ENCODE results near the gene CDH26. TPM values are rescaled to one million over a fixed set of nuclear protein-coding genes. Genes with fewer than 3 reads are reported as not detected.

CDH26 gene
- total RNA-seq: 1 to 10 TPM in 1 of 4 donors, under 1 TPM in 2, not detected in 1; 0.76 to 2.1 (median 0.77) TPM

DNA sequence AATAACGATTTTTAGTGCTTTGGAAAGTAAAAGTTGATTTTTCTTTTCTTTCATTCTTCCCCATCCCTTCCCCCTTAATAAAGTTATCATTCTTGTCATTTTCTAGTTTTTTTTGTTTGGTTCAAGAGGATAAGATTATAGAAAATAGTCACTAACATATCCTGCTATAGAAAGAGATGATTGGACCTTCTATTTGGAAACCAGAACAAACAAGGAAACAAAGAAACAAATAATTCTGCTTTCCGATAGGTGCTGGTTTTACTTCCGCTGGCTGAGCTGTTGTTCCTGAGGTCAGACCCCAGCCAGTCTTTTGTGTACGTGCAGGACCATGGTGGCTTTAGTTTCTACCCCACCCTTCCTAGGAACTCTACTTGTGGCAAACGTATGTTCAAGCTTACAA lies at the start of gene CDH26:
Gene CDH26 (plus strand): TSS at position 301 of the 400 bp plus-strand sequence. CDS start 304 bp downstream, outside the sequence.
- no peak within 1 kb of the TSS for H3K4me3 ChIP-seq
- no peaks in the 10 kb centered on the region for H3K36me3 ChIP-seq
- no peaks in the 10 kb centered on the region for H3K4me1 ChIP-seq
- H3K27ac ChIP-seq: no peak within 1 kb of the TSS
- no peak for DNase-seq
- H3K27me3 ChIP-seq: no peaks in the 10 kb centered on the region
- no peak for TF ChIP-seq POLR2A (IDR thresholded peaks at IDR 0.05)
- TF ChIP-seq, protein P1, sequence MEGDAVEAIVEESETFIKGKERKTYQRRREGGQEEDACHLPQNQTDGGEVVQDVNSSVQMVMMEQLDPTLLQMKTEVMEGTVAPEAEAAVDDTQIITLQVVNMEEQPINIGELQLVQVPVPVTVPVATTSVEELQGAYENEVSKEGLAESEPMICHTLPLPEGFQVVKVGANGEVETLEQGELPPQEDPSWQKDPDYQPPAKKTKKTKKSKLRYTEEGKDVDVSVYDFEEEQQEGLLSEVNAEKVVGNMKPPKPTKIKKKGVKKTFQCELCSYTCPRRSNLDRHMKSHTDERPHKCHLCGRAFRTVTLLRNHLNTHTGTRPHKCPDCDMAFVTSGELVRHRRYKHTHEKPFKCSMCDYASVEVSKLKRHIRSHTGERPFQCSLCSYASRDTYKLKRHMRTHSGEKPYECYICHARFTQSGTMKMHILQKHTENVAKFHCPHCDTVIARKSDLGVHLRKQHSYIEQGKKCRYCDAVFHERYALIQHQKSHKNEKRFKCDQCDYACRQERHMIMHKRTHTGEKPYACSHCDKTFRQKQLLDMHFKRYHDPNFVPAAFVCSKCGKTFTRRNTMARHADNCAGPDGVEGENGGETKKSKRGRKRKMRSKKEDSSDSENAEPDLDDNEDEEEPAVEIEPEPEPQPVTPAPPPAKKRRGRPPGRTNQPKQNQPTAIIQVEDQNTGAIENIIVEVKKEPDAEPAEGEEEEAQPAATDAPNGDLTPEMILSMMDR (IDR thresholded peaks at IDR 0.05): no peak
- intact Hi-C loops (cut with DNase I; ENCODE audit: low total_unique reads): no loop called here
- no peaks in the 10 kb centered on the region for H3K9me3 ChIP-seq

DNA sequence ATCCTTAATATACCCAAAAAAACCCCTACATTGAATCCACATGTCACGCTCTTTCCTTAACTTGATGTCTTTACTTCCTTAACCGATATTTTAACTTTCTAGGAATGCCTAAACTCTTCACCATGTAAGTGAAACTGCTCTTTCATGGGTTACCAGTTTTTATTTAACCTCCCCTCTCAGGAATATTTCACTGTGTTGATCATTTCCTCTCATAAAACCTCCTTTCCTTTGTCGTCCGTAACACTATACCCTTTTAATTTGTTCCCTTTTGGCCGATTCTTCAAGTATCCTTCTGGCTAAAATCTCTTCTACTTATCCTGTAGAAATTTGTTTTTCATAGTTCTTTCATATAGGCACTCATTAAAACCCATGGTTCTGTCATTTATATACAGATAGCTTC lies 49.4 kb upstream of the CDH26 start:
- H3K36me3 ChIP-seq: no peaks in the 10 kb centered on the region
- H3K27me3 ChIP-seq: peaks cover 0 to 2% of the 10 kb centered on the region in 2 donors
- H3K4me3 ChIP-seq: no peak overlapping the region
- no peaks in the 10 kb centered on the region for H3K9me3 ChIP-seq
- no peaks in the 10 kb centered on the region for H3K4me1 ChIP-seq
- no peak for DNase-seq
- TF ChIP-seq, protein P1 (IDR thresholded peaks at IDR 0.05): no peak
- no peak for TF ChIP-seq POLR2A (IDR thresholded peaks at IDR 0.05)
- intact Hi-C loops (cut with DNase I; ENCODE audit: low total_unique reads): no loop called here
- H3K27ac ChIP-seq: no peak overlapping the region

DNA sequence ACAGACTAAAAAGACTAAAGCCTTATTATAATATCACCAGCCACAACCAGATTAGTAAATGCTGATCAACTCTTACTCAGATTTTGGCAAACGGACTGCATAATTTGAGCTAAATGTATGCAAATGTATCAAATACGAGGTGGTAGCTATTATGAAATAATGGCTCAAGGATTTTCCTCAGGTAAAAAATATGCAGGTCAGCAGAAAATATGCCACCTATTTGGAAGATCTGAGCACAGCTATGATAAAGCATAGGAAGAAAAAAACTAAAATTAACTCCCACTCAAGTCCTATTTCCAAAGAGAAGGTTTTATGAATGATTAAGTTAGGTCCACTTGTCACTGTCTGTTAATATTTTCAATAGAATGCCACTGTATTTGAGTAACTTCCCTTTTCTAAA lies 47.2 kb upstream of the CDH26 start:
- H3K4me3 ChIP-seq: no peak overlapping the region
- no peak for DNase-seq
- H3K9me3 ChIP-seq: no peaks in the 10 kb centered on the region
- H3K4me1 ChIP-seq: no peaks in the 10 kb centered on the region
- H3K36me3 ChIP-seq: no peaks in the 10 kb centered on the region
- intact Hi-C loops (cut with DNase I; ENCODE audit: low total_unique reads): no loop called here
- TF ChIP-seq, protein P1 (IDR thresholded peaks at IDR 0.05): no peak
- no peak for TF ChIP-seq POLR2A (IDR thresholded peaks at IDR 0.05)
- H3K27me3 ChIP-seq: peaks cover 0 to 4% of the 10 kb centered on the region in 2 donors
- no peak overlapping the region for H3K27ac ChIP-seq

DNA sequence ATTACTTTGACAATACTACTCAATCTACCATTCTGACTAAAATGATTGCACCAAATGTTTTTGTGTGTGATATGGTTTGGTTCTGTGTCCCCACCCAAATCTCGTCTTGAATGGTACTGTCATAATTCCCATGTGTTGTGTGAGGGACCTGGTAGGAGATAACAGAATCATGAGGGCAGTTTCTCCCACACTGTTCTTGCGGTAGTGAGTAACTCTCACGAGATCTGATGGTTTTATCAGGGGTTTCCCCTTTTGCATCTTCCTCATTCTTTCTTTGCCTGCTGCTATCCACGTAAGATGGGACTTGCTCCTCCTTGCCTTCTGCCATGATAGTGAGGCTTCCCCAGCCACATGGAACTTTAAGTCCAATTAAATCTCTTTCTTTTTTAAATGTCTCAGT lies 45.6 kb upstream of the CDH26 start:
- no peak overlapping the region for H3K27ac ChIP-seq
- H3K9me3 ChIP-seq: no peaks in the 10 kb centered on the region
- intact Hi-C loops (cut with DNase I; ENCODE audit: low total_unique reads): no loop called here
- H3K4me1 ChIP-seq: no peaks in the 10 kb centered on the region
- H3K36me3 ChIP-seq: no peaks in the 10 kb centered on the region
- DNase-seq: no peak
- H3K27me3 ChIP-seq: peaks cover 0 to 4% of the 10 kb centered on the region in 2 donors
- TF ChIP-seq POLR2A (IDR thresholded peaks at IDR 0.05): no peak
- TF ChIP-seq, protein P1 (IDR thresholded peaks at IDR 0.05): no peak
- no peak overlapping the region for H3K4me3 ChIP-seq

DNA sequence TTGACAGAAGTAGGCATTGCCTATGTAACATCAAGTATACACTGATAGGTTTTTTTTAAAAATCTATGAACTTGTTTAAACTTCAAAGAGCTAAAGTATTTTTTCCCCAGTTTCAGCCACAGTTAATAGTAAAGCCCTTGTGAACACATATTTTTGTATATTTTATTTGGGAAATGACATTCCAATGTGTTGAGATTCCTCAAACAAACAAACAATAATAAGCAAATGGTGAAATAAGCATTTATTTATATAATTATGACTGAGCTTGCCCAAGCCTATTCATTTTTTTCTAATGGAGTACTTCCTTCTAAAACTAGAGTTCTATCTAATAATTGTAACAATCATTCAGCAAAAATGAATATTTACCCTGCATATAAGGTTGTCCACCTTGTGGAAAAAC lies 37.3 kb upstream of the CDH26 start:
- intact Hi-C loops (cut with DNase I; ENCODE audit: low total_unique reads): no loop called here
- no peaks in the 10 kb centered on the region for H3K27me3 ChIP-seq
- no peak overlapping the region for H3K4me3 ChIP-seq
- H3K36me3 ChIP-seq: no peaks in the 10 kb centered on the region
- TF ChIP-seq POLR2A (IDR thresholded peaks at IDR 0.05): no peak
- TF ChIP-seq, protein P1 (IDR thresholded peaks at IDR 0.05): no peak
- H3K4me1 ChIP-seq: no peaks in the 10 kb centered on the region
- H3K27ac ChIP-seq: no peak overlapping the region
- DNase-seq: no peak
- H3K9me3 ChIP-seq: no peaks in the 10 kb centered on the region

Measured in uterus (tissue), 4 donors.